Spleen (tissue), 7 donors: ENCODE results near the gene RRAGD.

Source experiments
- CTCF ChIP-seq, 11 experiments: fragments of 200-600 bp in 7 of 11; fragments of 450-650 bp in 4 of 11; sonication (generic) in 4 of 11; IDR thresholded peaks in 8 of 11; conservative IDR thresholded peaks in 3 of 11; 1 replicate in 7 of 11; 2 replicates in 4 of 11; pipeline versions ENCODE4 v1.4.0 to v1.8.0; 2016 to 2021; ENCODE audit warnings: antibody characterized with exemption in 11 of 11, inconsistent platforms in 4 of 11, mild to moderate bottlenecking in 1 of 11
- POLR2A ChIP-seq, 3 donors: fragments of 450-650 bp; IDR thresholded peaks; one replicate each; pipeline ENCODE4 v1.5.1; 2017; ENCODE audit warnings: antibody characterized with exemption in 3 of 3, mild to moderate bottlenecking in 1 of 3
- donor health status: DM: no; HTN: no; CAD: no; lungs with moderate emphysema.
- donor health status: DM: no; HTN: no; CAD: no.
- donor health status: DM: no; HTN: no; CAD: no.

- peak; percentile 74 to 96 (median 89) for TF ChIP-seq CTCF (IDR thresholded peaks at IDR 0.05 in 8 of 11, conservative IDR thresholded peaks at IDR 0.05 in 3 of 11)
- no peak for TF ChIP-seq POLR2A (IDR thresholded peaks at IDR 0.05)
Observed at GRCh38 chr6:89371849-89372505, 40.1 kb downstream of the RRAGD start.
